ENCODE data around the gene FHIT.

GRCh38 chr3:59940718-59941117, 1310.5 kb downstream of the FHIT start:
- TF ChIP-seq, protein P1, sequence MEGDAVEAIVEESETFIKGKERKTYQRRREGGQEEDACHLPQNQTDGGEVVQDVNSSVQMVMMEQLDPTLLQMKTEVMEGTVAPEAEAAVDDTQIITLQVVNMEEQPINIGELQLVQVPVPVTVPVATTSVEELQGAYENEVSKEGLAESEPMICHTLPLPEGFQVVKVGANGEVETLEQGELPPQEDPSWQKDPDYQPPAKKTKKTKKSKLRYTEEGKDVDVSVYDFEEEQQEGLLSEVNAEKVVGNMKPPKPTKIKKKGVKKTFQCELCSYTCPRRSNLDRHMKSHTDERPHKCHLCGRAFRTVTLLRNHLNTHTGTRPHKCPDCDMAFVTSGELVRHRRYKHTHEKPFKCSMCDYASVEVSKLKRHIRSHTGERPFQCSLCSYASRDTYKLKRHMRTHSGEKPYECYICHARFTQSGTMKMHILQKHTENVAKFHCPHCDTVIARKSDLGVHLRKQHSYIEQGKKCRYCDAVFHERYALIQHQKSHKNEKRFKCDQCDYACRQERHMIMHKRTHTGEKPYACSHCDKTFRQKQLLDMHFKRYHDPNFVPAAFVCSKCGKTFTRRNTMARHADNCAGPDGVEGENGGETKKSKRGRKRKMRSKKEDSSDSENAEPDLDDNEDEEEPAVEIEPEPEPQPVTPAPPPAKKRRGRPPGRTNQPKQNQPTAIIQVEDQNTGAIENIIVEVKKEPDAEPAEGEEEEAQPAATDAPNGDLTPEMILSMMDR (IDR thresholded peaks at IDR 0.05): no peak
- no peak for TF ChIP-seq POLR2AphosphoS5 (IDR thresholded peaks at IDR 0.05)
- TF ChIP-seq POLR2A (IDR thresholded peaks at IDR 0.05): no peak
- TF ChIP-seq EP300 (IDR thresholded peaks at IDR 0.05): no peak
